A549 (cell line): ENCODE data around the gene ZSCAN10.

Experiments
- JUNB ChIP-seq: fragments of >200 bp; sonication (Bioruptor Twin); formaldehyde crosslinking; IDR thresholded peaks from 2 replicates; pipeline ENCODE4 v1.6.1; 2016
- TFCP2L1 ChIP-seq: fragments of 250-450 bp; sonication (Bioruptor Pico); IDR thresholded peaks from 2 replicates; pipeline ENCODE4 v1.5.0; 2021; ENCODE audit warnings: mild to moderate bottlenecking
- TF ChIP-seq, protein P1 (sequence below): fragments of >200 bp; sonication (Bioruptor Twin); formaldehyde crosslinking; IDR thresholded peaks from 3 replicates; pipeline ENCODE4 v1.5.1; 2016
- TF ChIP-seq, protein P2 (sequence below): IDR thresholded peaks from 2 replicates; pipeline ENCODE4 v1.6.1; 2012

DNA sequence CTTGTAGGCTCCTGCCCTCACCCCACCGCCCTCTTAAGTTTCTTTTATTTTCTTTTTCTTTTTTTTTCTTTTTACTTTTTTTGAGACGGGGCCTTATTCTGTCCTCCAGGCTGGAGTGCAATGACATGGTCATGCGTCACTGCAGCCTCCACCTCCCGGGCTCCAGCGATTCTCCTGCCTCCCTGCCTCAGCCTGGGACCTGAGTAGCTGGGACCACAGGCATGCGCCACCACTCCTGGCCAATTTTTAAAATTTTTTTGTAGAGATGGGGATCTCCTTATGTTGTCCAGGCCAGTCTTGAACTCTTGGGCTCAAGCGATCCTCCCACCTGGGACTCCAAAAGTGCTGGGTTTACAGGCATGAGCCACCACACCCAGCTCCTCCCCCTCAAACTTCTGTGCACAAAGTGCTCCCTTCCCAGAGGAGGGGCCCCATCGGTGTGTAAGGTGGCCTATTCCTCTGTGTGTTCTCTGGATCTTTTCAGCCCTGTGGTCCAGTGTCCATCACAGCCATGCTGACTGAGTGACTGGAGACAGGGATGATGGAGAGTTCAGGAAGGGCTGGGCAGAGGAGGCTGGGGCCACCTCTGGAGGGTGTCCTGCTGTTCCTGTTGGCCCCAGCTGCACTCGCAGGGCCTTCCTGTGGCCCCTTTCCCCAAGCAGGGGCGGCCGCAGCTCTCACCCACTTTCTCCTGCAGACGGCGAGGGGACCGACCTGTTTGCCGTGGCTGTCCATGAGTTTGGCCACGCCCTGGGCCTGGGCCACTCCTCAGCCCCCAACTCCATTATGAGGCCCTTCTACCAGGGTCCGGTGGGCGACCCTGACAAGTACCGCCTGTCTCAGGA lies 42.5 kb downstream of the ZSCAN10 start:
- TF ChIP-seq, protein P1, sequence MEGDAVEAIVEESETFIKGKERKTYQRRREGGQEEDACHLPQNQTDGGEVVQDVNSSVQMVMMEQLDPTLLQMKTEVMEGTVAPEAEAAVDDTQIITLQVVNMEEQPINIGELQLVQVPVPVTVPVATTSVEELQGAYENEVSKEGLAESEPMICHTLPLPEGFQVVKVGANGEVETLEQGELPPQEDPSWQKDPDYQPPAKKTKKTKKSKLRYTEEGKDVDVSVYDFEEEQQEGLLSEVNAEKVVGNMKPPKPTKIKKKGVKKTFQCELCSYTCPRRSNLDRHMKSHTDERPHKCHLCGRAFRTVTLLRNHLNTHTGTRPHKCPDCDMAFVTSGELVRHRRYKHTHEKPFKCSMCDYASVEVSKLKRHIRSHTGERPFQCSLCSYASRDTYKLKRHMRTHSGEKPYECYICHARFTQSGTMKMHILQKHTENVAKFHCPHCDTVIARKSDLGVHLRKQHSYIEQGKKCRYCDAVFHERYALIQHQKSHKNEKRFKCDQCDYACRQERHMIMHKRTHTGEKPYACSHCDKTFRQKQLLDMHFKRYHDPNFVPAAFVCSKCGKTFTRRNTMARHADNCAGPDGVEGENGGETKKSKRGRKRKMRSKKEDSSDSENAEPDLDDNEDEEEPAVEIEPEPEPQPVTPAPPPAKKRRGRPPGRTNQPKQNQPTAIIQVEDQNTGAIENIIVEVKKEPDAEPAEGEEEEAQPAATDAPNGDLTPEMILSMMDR, result no peak
- TF ChIP-seq JUNB (no peak), TFCP2L1 (CRISPR knock-in tag) (no peak)
- TF ChIP-seq, protein P2, sequence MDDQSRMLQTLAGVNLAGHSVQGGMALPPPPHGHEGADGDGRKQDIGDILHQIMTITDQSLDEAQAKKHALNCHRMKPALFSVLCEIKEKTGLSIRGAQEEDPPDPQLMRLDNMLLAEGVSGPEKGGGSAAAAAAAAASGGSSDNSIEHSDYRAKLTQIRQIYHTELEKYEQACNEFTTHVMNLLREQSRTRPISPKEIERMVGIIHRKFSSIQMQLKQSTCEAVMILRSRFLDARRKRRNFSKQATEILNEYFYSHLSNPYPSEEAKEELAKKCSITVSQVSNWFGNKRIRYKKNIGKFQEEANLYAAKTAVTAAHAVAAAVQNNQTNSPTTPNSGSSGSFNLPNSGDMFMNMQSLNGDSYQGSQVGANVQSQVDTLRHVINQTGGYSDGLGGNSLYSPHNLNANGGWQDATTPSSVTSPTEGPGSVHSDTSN, result no peak
